MCF 10A (cell line): ENCODE data around the gene LGALSL. TPM values are rescaled to one million over a fixed set of nuclear protein-coding genes. Genes with fewer than 3 reads are reported as not detected.

Experiments used
- BruUV-seq: library from RNA; stranded (reverse); fragments of 400-500 nt; replicated peaks from 2 replicates; lab custom pipeline; 2021; lab: Mats Ljungman, UMichigan
- CTCF ChIA-PET: fragments of 300-600 bp; sonication (Branson Sonifier 250); formaldehyde crosslinking; extraction: SDS; loops from one replicate; lab custom pipeline; 2021; ENCODE audit warnings: antibody characterized with exemption, inconsistent platforms; lab: Yijun Ruan, JAX
- POLR2A ChIA-PET: fragments of 300-600, 350-650 bp; sonication (Branson Sonifier 250); formaldehyde crosslinking; extraction: SDS; loops from one replicate; lab custom pipeline; 2020; ENCODE audit warnings: antibody characterized with exemption, inconsistent platforms; lab: Yijun Ruan, JAX
- DNase-seq: peaks from one replicate; pipeline ENCODE4 v3.0.0-alpha.2; 2018; ENCODE audit not compliant: unreplicated experiment
- H3K27ac Mint-ChIP-seq: one replicate; pipeline ENCODE4 v1.8.0; 2022; ENCODE audit warnings: mild to moderate bottlenecking, low read depth, mixed read lengths; ENCODE audit not compliant: unreplicated experiment
- H3K27me3 Mint-ChIP-seq: one replicate; pipeline ENCODE4 v1.8.0; 2022; ENCODE audit warnings: mixed read lengths; ENCODE audit not compliant: insufficient read depth, unreplicated experiment
- H3K36me3 Mint-ChIP-seq: one replicate; pipeline ENCODE4 v1.8.0; 2022; ENCODE audit warnings: mild to moderate bottlenecking, moderate library complexity, mixed read lengths; ENCODE audit not compliant: insufficient read depth, unreplicated experiment
- H3K4me1 Mint-ChIP-seq: one replicate; pipeline ENCODE4 v1.8.0; 2022; ENCODE audit warnings: mixed read lengths; ENCODE audit not compliant: insufficient read depth, unreplicated experiment
- H3K4me3 Mint-ChIP-seq: one replicate; pipeline ENCODE4 v1.8.0; 2022; ENCODE audit warnings: mild to moderate bottlenecking, moderate library complexity, mixed read lengths; ENCODE audit not compliant: unreplicated experiment
- H3K9me3 Mint-ChIP-seq: one replicate; pipeline ENCODE4 v1.8.0; 2022; ENCODE audit warnings: mixed read lengths; ENCODE audit not compliant: unreplicated experiment
- CTCF ChIP-seq: fragments of 200-600 bp; IDR thresholded peaks from one replicate; pipeline ENCODE4 v1.8.0; 2022; ENCODE audit warnings: antibody characterized with exemption, mild to moderate bottlenecking; ENCODE audit not compliant: unreplicated experiment
- intact Hi-C: fragments of 100-400 bp; cut with micrococcal nuclease; formaldehyde crosslinking; loops from 2 replicates; pipeline ENCODE4 v1.14.1; 2022
- total RNA-seq: library from RNA; stranded (reverse); gene quantifications from 2 replicates; pipeline ENCODE4 v1.2.3, GENCODE V29; 2022

The LGALSL gene
- total RNA-seq, 1 experiment from 2014 or later = 11.4 TPM

DNA sequence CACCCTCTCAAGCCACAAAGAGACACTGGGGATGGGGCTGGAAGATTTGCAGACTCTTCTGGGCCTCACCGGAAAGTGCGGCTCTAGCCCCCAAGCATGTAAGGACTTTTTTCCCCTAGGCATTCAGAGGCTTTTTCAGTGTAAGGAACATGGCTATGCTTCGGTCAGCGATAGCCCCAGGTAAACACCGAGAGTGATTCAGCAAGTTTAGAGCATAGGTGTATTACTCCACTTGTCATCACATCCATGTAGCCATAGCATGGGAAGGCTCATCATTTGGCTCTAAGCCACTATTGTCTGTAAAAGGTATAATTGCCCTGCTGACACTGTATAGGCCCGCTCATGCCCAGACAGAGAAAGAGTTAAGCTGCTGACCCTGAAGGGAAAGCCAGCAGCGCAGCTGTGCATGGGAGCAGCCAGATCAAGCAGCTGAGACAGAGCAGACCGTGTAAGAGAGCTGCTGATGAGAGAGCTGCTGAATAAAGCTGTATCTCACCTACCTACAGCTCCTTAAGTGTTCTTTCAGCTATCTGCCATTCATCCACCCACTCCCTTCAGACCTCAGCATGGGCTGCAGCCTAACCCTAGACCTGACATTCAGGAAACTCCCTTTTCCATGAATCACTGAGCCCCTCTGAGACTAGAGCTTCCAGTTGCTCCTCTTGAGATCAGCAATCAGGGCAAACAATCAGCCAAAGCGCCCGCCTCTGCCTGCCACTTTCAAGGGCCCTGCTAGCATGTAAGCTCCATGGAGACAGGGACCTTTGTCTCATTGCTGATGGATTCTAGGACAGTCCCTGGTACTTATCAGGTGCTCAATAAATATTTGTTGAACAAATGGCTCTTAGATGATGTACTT lies 25.5 kb downstream of the LGALSL start:
- H3K27ac Mint-ChIP-seq = no peak overlapping the region
- H3K36me3 Mint-ChIP-seq = no peaks in the 10 kb centered on the region
- no TSS peak for BruUV-seq
- no peak overlapping the region for H3K4me3 Mint-ChIP-seq
- no peaks in the 10 kb centered on the region for H3K27me3 Mint-ChIP-seq
- ChIA-PET POLR2A (interaction anchor here (0.9 kb wide), 1 partner anchor 18 kb away, joined by 3 read pairs; no protein-coding TSS in a partner anchor), CTCF (interaction anchor here (0.5 to 4.3 kb wide), 4 partner anchors 8 to 394 kb away, joined by 3 to 27 read pairs (median 4); no protein-coding TSS in a partner anchor)
- no peaks in the 10 kb centered on the region for H3K9me3 Mint-ChIP-seq
- H3K4me1 Mint-ChIP-seq = peaks cover 10% of the 10 kb centered on the region
- no peak for TF ChIP-seq CTCF
- DNase-seq = no peak
- intact Hi-C loops = no loop called here

DNA sequence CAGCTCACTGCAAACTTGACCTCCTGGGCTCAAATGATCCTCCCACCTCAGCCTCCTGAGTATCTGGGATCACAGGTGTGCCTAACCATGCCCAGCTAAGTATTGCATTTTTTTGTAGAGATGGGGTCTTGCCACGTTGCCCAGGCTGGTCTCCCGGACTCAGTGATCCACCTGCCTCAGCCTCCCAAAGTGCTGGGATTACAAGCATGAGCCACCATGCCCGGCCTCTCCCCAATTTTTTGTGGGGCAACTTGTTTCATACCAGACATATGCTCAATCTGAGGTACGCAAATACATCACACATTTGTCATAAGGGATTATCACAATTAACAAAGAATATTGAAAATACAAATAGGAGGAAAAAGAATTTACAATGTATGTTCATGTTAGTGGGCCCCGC lies 27.7 kb downstream of the LGALSL start:
- CTCF ChIA-PET = interaction anchor here (0.6 to 12.0 kb wide), 3 partner anchors 152 to 1498 kb away, joined by 3 to 257 read pairs (median 3); no protein-coding TSS in a partner anchor
- H3K27me3 Mint-ChIP-seq = no peaks in the 10 kb centered on the region
- H3K9me3 Mint-ChIP-seq = no peaks in the 10 kb centered on the region
- H3K4me3 Mint-ChIP-seq = no peak overlapping the region
- POLR2A ChIA-PET = no interaction called here
- no peaks in the 10 kb centered on the region for H3K36me3 Mint-ChIP-seq
- TF ChIP-seq CTCF = no peak
- no peak overlapping the region for H3K27ac Mint-ChIP-seq
- intact Hi-C loops = no loop called here
- no TSS peak for BruUV-seq
- DNase-seq = no peak
- H3K4me1 Mint-ChIP-seq = peaks cover 25% of the 10 kb centered on the region

DNA sequence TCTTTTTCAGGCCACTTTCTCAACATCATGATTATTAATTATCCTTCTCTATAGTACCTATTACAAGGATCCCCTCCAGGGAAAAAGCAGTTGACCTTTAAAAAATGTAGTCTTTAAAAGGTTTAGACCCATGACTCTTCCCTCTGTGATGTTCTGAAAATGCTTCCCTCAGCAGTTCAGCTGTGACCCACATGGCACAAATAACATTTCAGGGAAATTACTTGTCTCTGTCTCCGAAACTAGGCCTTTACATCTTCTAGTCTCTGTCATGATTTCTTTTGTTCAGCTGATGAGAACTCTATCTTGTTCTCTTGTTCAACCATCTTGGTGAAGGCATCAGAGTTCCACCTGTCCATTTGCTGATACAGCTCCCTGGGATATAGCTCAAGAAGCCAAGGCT lies 28.3 kb downstream of the LGALSL start:
- Mint-ChIP-seq H3K4me1 (peaks cover 28% of the 10 kb centered on the region), H3K4me3 (no peak overlapping the region), H3K27ac (no peak overlapping the region), H3K36me3 (no peaks in the 10 kb centered on the region), H3K27me3 (no peaks in the 10 kb centered on the region), H3K9me3 (no peaks in the 10 kb centered on the region)
- no TSS peak for BruUV-seq
- ChIA-PET CTCF (interaction anchor here (1.4 to 12.0 kb wide), 2 partner anchors 26 to 153 kb away, joined by 4 to 257 read pairs; no protein-coding TSS in a partner anchor), POLR2A (interaction anchor here (1.0 kb wide), 1 partner anchor 18 kb away, joined by 4 read pairs; no protein-coding TSS in a partner anchor)
- intact Hi-C loops = no loop called here
- TF ChIP-seq CTCF = no peak
- DNase-seq = no peak
